Measurements from ENCODE around the gene AJM1.

DNA sequence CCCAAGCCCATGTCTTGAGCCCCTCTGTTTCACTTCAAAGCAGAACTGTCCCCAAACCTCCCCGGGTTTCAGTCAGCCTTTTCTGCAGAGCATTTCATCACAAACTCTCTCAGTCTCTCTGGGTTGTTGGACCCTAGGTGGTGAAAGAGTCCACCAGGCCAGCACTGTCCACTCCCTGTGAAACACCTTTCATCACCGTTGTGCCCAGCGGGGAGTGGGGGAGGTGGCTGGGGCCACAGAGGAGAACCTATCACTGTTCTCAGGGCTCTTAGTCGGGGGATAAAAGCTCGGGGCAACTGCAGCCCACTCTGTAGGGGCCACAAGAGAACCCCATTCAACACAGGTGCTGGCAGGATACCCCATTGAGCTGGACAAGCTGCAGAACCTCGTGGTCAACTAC lies 40.0 kb upstream of the AJM1 start:
- TF ChIP-seq, protein P1, sequence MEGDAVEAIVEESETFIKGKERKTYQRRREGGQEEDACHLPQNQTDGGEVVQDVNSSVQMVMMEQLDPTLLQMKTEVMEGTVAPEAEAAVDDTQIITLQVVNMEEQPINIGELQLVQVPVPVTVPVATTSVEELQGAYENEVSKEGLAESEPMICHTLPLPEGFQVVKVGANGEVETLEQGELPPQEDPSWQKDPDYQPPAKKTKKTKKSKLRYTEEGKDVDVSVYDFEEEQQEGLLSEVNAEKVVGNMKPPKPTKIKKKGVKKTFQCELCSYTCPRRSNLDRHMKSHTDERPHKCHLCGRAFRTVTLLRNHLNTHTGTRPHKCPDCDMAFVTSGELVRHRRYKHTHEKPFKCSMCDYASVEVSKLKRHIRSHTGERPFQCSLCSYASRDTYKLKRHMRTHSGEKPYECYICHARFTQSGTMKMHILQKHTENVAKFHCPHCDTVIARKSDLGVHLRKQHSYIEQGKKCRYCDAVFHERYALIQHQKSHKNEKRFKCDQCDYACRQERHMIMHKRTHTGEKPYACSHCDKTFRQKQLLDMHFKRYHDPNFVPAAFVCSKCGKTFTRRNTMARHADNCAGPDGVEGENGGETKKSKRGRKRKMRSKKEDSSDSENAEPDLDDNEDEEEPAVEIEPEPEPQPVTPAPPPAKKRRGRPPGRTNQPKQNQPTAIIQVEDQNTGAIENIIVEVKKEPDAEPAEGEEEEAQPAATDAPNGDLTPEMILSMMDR (conservative IDR thresholded peaks at IDR 0.05; ENCODE audit: low read length): no peak
- no peak for TF ChIP-seq EZH2phosphoT487 (IDR thresholded peaks at IDR 0.05; ENCODE audit: borderline replicate concordance, low read depth, low read length)

All from OCI-LY7 (cell line).